ENCODE data around the gene SLC6A8.
"Not testable (repeated sequence)": the region's sequence is repeated elsewhere in the genome, so short reads cannot be mapped to it uniquely, and the experiment has no call there.

The SLC6A8 gene

GRCh38 chrX:153709726-153710674 is 22.3 kb downstream of the SLC6A8 start:
- no peak for DNase-seq

- no peak for DNase-seq
These were observed 26.5 kb downstream of the SLC6A8 start for GRCh38 chrX:153714256-153714655.

- no peak for DNase-seq
These were observed 29.7 kb downstream of the SLC6A8 start for GRCh38 chrX:153717445-153717844.

GRCh38 chrX:153719238-153719637 is 31.5 kb downstream of the SLC6A8 start:
- DNase-seq, result no peak

- DNase-seq, result no peak
These were observed 32.0 kb downstream of the SLC6A8 start for GRCh38 chrX:153719701-153720100.

- no peak for DNase-seq
These were observed 35.1 kb downstream of the SLC6A8 start for GRCh38 chrX:153722704-153723350.

- DNase-seq, result peak; percentile 53
These were observed 35.9 kb downstream of the SLC6A8 start for GRCh38 chrX:153723351-153724251.

GRCh38 chrX:153724252-153725038 is 36.7 kb downstream of the SLC6A8 start, which contains the start of the genes ABCD1 and BCAP31:
Gene ABCD1 (plus strand): TSS chrX:153724856. CDS start chrX:153725267, 411 bp downstream.
Gene BCAP31 (minus strand): TSS chrX:153724387. CDS start chrX:153723244, 1,143 bp downstream.
- peak; percentile 91 for DNase-seq

GRCh38 chrX:153725039-153725831 is 37.5 kb downstream of the SLC6A8 start:
- DNase-seq, result no peak

GRCh38 chrX:153725832-153726285 is 38.1 kb downstream of the SLC6A8 start:
- no peak for DNase-seq

GRCh38 chrX:153726286-153727122 is 38.8 kb downstream of the SLC6A8 start:
- DNase-seq, result peak; percentile 59

- no peak for DNase-seq
These were observed 39.6 kb downstream of the SLC6A8 start for GRCh38 chrX:153727123-153727931.

GRCh38 chrX:153728095-153728494 is 40.4 kb downstream of the SLC6A8 start:
- DNase-seq, result no peak

GRCh38 chrX:153728951-153729631 is 41.4 kb downstream of the SLC6A8 start:
- no peak for DNase-seq

- not testable (repeated sequence) for DNase-seq
These were observed 42.4 kb downstream of the SLC6A8 start for GRCh38 chrX:153730115-153730514.

- no peak for DNase-seq
These were observed 43.6 kb downstream of the SLC6A8 start for GRCh38 chrX:153731117-153731844.

GRCh38 chrX:153731845-153732215 is 44.1 kb downstream of the SLC6A8 start:
- DNase-seq, result no peak

GRCh38 chrX:153732401-153732800 is 44.7 kb downstream of the SLC6A8 start:
- no peak for DNase-seq
